CD8-positive, alpha-beta memory T cell (primary cell): ENCODE data around the gene MGAT4D. TPM values are rescaled to one million over a fixed set of nuclear protein-coding genes. Genes with fewer than 3 reads are reported as not detected.
A peak's percentile ranks its signal among the peaks of the same experiment; 100 is the strongest.
"Not testable (repeated sequence)": the region's sequence is repeated elsewhere in the genome, so short reads cannot be mapped to it uniquely, and the experiment has no call there.

ENCODE experiments used
- CTCF ChIA-PET: fragments of 350-600 bp; sonication (Branson Sonifier 250); formaldehyde crosslinking; loops from one replicate; lab custom pipeline; 2021; ENCODE audit warnings: antibody characterized with exemption; lab: Charles Lee
- POLR2A ChIA-PET: fragments of 350-600 bp; sonication (Branson Sonifier 250); formaldehyde crosslinking; loops from one replicate; lab custom pipeline; 2021; ENCODE audit warnings: antibody characterized with exemption; lab: Charles Lee
- DNase-seq, 5 donors: peaks; one replicate each; pipeline versions ENCODE4 v3.0.0 to v3.0.0-alpha.2; 2020 to 2022; ENCODE audit warnings: mixed read lengths in 1 of 5
- H3K27ac ChIP-seq: one replicate; pipeline ENCODE4 v1.7.0; 2013; ENCODE audit warnings: low read depth, mild to moderate bottlenecking, low read length, moderate library complexity
- H3K27me3 ChIP-seq: 2 replicates; pipeline ENCODE4 v1.7.0; 2013; ENCODE audit warnings: low read length, mild to moderate bottlenecking; ENCODE audit not compliant: insufficient read depth, poor library complexity, severe bottlenecking
- H3K36me3 ChIP-seq: 2 replicates; pipeline ENCODE4 v1.7.0; 2013; ENCODE audit warnings: mild to moderate bottlenecking, low read length, moderate library complexity; ENCODE audit not compliant: insufficient read depth
- H3K4me1 ChIP-seq: 2 replicates; pipeline ENCODE4 v1.7.0; 2013; ENCODE audit warnings: mild to moderate bottlenecking, low read length, moderate library complexity; ENCODE audit not compliant: insufficient read depth
- H3K4me3 ChIP-seq: 2 replicates; pipeline ENCODE4 v1.7.0; 2013; ENCODE audit warnings: mild to moderate bottlenecking, low read length
- H3K9me3 ChIP-seq: 2 replicates; pipeline ENCODE4 v1.7.0; 2013; ENCODE audit warnings: mild to moderate bottlenecking, low read length
- H3K27ac Mint-ChIP-seq, 8 donors: one replicate each; pipeline ENCODE4 v1.8.0; 2020 to 2021; ENCODE audit warnings: mixed read lengths in 8 of 8, mild to moderate bottlenecking in 6 of 8, inconsistent platforms in 3 of 8, moderate library complexity in 3 of 8
- H3K27me3 Mint-ChIP-seq, 2 donors: one replicate each; pipeline ENCODE4 v1.8.0; 2020 to 2021; ENCODE audit warnings: mixed read lengths in 2 of 2, mild to moderate bottlenecking in 1 of 2, moderate library complexity in 1 of 2
- H3K36me3 Mint-ChIP-seq, 3 donors: one replicate each; pipeline ENCODE4 v1.8.0; 2020 to 2021; ENCODE audit warnings: mixed read lengths in 3 of 3, inconsistent platforms in 1 of 3, mild to moderate bottlenecking in 1 of 3
- H3K4me1 Mint-ChIP-seq, 3 donors: one replicate each; pipeline ENCODE4 v1.8.0; 2020 to 2021; ENCODE audit warnings: mixed read lengths in 3 of 3, inconsistent platforms in 1 of 3, mild to moderate bottlenecking in 1 of 3
- H3K4me3 Mint-ChIP-seq, 7 donors: one replicate each; pipeline ENCODE4 v1.8.0; 2020 to 2021; ENCODE audit warnings: mixed read lengths in 7 of 7, mild to moderate bottlenecking in 6 of 7, moderate library complexity in 4 of 7, inconsistent platforms in 2 of 7
- H3K9me3 Mint-ChIP-seq, 5 donors: one replicate each; pipeline ENCODE4 v1.8.0; 2020 to 2022; ENCODE audit warnings: mixed read lengths in 5 of 5, mild to moderate bottlenecking in 3 of 5, moderate library complexity in 2 of 5, inconsistent platforms in 1 of 5
- polyA plus RNA-seq: library from polyadenylated mRNA; unstranded; fragments of 300-500 nt; fragmentation: Illumina TruSeq; gene quantifications from one replicate; pipeline ENCODE4 v1.2.3, GENCODE V29; 2021
- total RNA-seq, 2 experiments: library from RNA; stranded (reverse); gene quantifications; one replicate each; pipeline ENCODE4 v1.2.3, GENCODE V29; 2021

The MGAT4D gene
- total and polyA plus RNA-seq, 3 experiments from 2014 or later: not detected

DNA sequence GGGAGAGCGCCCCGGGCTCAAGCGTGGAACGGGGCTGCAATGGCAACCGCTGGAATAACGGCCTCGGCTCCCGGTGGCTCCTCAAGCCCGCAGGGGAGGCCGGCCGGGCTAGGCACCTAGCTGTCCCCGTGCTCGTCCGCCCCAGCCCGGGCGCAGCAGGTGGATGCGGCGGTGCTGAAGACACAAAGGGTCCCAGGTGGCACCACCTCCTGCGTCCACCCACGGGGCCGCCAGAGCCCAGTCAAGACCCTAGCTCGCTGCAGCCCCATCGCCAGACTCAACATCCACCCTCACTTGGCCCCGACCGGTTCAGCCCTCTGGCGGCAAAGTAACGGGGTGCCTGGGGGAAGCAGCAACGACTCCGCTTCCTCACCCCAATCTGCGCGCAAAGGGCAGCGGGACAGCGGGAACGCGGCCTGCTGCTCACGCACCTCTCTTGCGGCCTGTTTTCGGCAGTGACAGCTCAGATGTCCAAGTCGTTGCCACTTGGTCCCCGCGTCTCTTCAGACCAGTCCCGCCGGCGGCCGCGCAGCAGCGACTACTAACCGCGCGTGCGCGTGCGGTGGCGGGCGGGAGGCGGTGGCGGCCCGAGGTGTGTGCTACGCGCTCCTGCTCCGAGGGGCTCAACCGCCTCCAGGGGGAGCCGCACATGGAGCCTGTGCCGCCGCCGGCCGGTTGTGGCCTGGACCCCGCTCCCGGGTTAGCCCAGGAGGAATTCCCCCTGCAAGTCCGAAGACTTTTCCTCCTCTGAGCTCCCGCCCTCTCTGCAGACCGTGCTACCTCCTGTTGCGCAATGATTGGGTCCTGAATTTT lies 70.8 kb downstream of the MGAT4D start, which contains the start of gene CLGN:
TSS of gene CLGN (minus strand) at position 543 of the 813 bp plus-strand sequence. CDS start 14,570 bp downstream, outside the sequence.
- Histone ChIP-seq H3K27me3 (peaks cover 9% of the 10 kb centered on the region), H3K27ac (no peak within 1 kb of the TSS), H3K4me3 (peak within 1 kb of the TSS; percentile 32), H3K36me3 (no peaks in the 10 kb centered on the region), H3K4me1 (no peaks in the 10 kb centered on the region), H3K9me3 (no peaks in the 10 kb centered on the region)
- ChIA-PET POLR2A (interaction anchor here (0.6 kb wide), 1 partner anchor 1411 kb away, joined by 3 read pairs; no protein-coding TSS in a partner anchor), CTCF (interaction anchor here (1.0 to 1.3 kb wide), 2 partner anchors 15 to 50 kb away, joined by 3 read pairs; no protein-coding TSS in a partner anchor)
- no peak within 1 kb of the TSS for H3K27ac Mint-ChIP-seq
- H3K36me3 Mint-ChIP-seq: no peaks in the 10 kb centered on the region
- H3K4me3 Mint-ChIP-seq: peak within 1 kb of the TSS in 6 of 7 donors; percentile 70 to 87 (median 74)
- no peaks in the 10 kb centered on the region for H3K9me3 Mint-ChIP-seq
- peaks cover 40 to 79% of the 10 kb centered on the region in 2 donors for H3K27me3 Mint-ChIP-seq
- DNase-seq: peak in 3 of 5 donors; percentile 14 to 46 (median 34)
- H3K4me1 Mint-ChIP-seq: peaks cover 9 to 13% (median 13%) of the 10 kb centered on the region in 3 donors

DNA sequence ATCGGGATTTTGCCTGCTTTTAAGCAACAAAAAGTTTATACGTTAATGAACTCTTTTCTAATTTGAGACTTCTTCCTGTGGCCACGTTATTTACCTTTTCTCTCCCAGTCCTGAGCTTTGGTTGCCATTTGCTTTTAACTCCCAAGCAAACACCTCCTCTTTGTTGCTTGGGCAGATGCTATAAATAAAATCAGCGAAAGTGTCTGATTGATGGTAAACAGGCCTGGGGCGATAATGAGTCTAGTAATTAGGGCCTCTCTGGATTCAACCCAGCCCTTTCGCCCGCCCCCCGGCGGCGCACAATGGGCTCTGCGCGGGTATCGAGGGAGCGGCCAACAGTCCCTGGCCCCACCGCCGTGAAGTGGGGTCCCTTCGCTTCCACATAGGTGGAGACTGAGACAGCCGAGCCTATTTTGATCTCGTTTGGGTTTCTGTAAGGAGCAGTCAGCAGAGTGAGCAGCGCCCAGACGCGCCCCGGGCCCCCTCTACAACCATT lies 71.4 kb downstream of the MGAT4D start:
- no peaks in the 10 kb centered on the region for H3K9me3 ChIP-seq
- DNase-seq: no peak
- ChIA-PET CTCF (interaction anchor here (1.3 kb wide), 1 partner anchor 50 kb away, joined by 3 read pairs; no protein-coding TSS in a partner anchor), POLR2A (no interaction called here)
- H3K36me3 ChIP-seq: no peaks in the 10 kb centered on the region
- H3K27ac Mint-ChIP-seq: no peak overlapping the region
- H3K4me3 ChIP-seq: no peak overlapping the region
- peak overlapping the region in 4 of 7 donors; percentile 15 to 40 (median 33) for H3K4me3 Mint-ChIP-seq
- H3K9me3 Mint-ChIP-seq: no peaks in the 10 kb centered on the region
- peaks cover 9 to 13% (median 13%) of the 10 kb centered on the region in 3 donors for H3K4me1 Mint-ChIP-seq
- no peaks in the 10 kb centered on the region for H3K4me1 ChIP-seq
- H3K27me3 Mint-ChIP-seq: peaks cover 40 to 79% of the 10 kb centered on the region in 2 donors
- H3K36me3 Mint-ChIP-seq: no peaks in the 10 kb centered on the region
- H3K27me3 ChIP-seq: peaks cover 9% of the 10 kb centered on the region
- no peak overlapping the region for H3K27ac ChIP-seq

GRCh38 chr4:140423106-140423505 lies 75.0 kb downstream of the MGAT4D start:
- H3K9me3 Mint-ChIP-seq: no peaks in the 10 kb centered on the region

GRCh38 chr4:140413130-140413969 lies 84.7 kb downstream of the MGAT4D start:
- CTCF ChIA-PET: interaction anchor here (1.1 kb wide), 1 partner anchor 15 kb away, joined by 3 read pairs; no protein-coding TSS in a partner anchor
- H3K4me1 ChIP-seq, DNase-seq, H3K4me1 Mint-ChIP-seq, POLR2A ChIA-PET, H3K27ac Mint-ChIP-seq, H3K9me3 ChIP-seq, H3K4me3 Mint-ChIP-seq, H3K27ac ChIP-seq, H3K36me3 ChIP-seq, H3K9me3 Mint-ChIP-seq, H3K27me3 ChIP-seq, H3K4me3 ChIP-seq, H3K36me3 Mint-ChIP-seq: not testable (repeated sequence)
- H3K27me3 Mint-ChIP-seq: peaks cover 1 to 33% of the 10 kb centered on the region in 2 donors

More at GRCh38 chr4:140423106-140423505, 75.0 kb downstream of the MGAT4D start:
- CTCF ChIA-PET: no interaction called here
- no peak overlapping the region for H3K4me3 Mint-ChIP-seq
- Histone ChIP-seq H3K4me3 (no peak overlapping the region), H3K27ac (no peak overlapping the region), H3K4me1 (no peaks in the 10 kb centered on the region), H3K36me3 (no peaks in the 10 kb centered on the region), H3K27me3 (peaks cover 8% of the 10 kb centered on the region), H3K9me3 (no peaks in the 10 kb centered on the region)
- no peak overlapping the region for H3K27ac Mint-ChIP-seq
- no peak for DNase-seq
- peaks cover 28 to 47% of the 10 kb centered on the region in 2 donors for H3K27me3 Mint-ChIP-seq
- POLR2A ChIA-PET: no interaction called here
- peaks cover 9 to 13% (median 13%) of the 10 kb centered on the region in 3 donors for H3K4me1 Mint-ChIP-seq
- H3K36me3 Mint-ChIP-seq: no peaks in the 10 kb centered on the region

- no peak overlapping the region for H3K27ac ChIP-seq
- Mint-ChIP-seq H3K27ac (no peak overlapping the region), H3K4me3 (no peak overlapping the region), H3K9me3 (no peaks in the 10 kb centered on the region), H3K36me3 (no peaks in the 10 kb centered on the region), H3K27me3 (peaks cover 10 to 49% of the 10 kb centered on the region in 2 donors), H3K4me1 (no peaks in the 10 kb centered on the region)
- no peaks in the 10 kb centered on the region for H3K27me3 ChIP-seq
- DNase-seq: no peak
- ChIA-PET CTCF (no interaction called here), POLR2A (no interaction called here)
- no peak overlapping the region for H3K4me3 ChIP-seq
- no peaks in the 10 kb centered on the region for H3K36me3 ChIP-seq
- no peaks in the 10 kb centered on the region for H3K4me1 ChIP-seq
- H3K9me3 ChIP-seq: no peaks in the 10 kb centered on the region
Measured at GRCh38 chr4:140408974-140409373, 89.1 kb downstream of the MGAT4D start.

DNA sequence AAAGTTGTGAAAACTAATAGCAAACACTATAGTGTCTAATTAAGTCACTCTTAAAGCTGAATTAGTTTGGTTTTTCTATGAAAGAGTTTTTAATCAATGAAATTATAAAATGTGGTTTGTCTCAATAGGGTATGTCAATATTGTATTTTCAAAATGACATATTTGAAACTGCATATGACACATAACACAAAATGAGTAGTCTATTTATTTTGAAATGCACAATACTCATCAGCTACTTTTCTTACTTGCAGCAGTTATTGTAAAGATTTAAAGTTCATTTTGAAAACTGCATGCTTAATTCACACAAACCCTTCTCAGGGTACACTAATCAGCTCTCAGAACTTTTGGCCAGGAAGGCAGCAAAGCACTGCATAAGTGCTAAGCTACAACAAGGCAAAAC lies 91.8 kb downstream of the MGAT4D start:
- no peaks in the 10 kb centered on the region for H3K9me3 ChIP-seq
- ChIA-PET CTCF (interaction anchor here (0.9 kb wide), 1 partner anchor 46 kb away, joined by 3 read pairs; no protein-coding TSS in a partner anchor), POLR2A (no interaction called here)
- Mint-ChIP-seq H3K4me1 (no peaks in the 10 kb centered on the region), H3K9me3 (no peaks in the 10 kb centered on the region), H3K27ac (no peak overlapping the region), H3K27me3 (peaks cover 10 to 36% of the 10 kb centered on the region in 2 donors), H3K36me3 (no peaks in the 10 kb centered on the region), H3K4me3 (no peak overlapping the region)
- DNase-seq: no peak
- H3K4me3 ChIP-seq: no peak overlapping the region
- H3K27me3 ChIP-seq: no peaks in the 10 kb centered on the region
- H3K27ac ChIP-seq: no peak overlapping the region
- H3K4me1 ChIP-seq: no peaks in the 10 kb centered on the region
- no peaks in the 10 kb centered on the region for H3K36me3 ChIP-seq

DNA sequence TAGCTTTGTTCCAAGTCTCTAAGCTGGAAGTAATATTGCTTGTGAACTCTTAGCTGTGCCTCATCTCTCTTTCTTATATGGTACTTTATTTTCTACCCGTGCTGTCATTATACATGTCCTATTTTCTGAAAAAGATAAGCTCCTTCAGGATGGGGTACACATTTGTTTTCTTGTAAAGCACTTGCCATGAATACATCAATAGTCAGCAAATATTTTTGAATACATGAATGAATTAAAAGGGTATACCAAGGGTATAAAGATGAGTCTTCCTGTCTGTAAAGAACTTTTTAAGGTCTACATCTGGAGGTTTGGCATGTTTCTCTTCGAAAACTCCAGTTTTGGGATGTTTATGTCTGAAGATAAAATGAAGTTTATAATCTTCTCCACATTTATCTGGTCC lies 98.0 kb downstream of the MGAT4D start:
- H3K27me3 Mint-ChIP-seq: peaks cover 5 to 42% of the 10 kb centered on the region in 2 donors
- no peak overlapping the region for H3K27ac ChIP-seq
- ChIA-PET CTCF (interaction anchor here (0.6 kb wide), 1 partner anchor 357 kb away, joined by 3 read pairs; no protein-coding TSS in a partner anchor), POLR2A (no interaction called here)
- no peaks in the 10 kb centered on the region for H3K9me3 ChIP-seq
- H3K4me1 ChIP-seq: no peaks in the 10 kb centered on the region
- H3K4me3 Mint-ChIP-seq: no peak overlapping the region
- no peaks in the 10 kb centered on the region for H3K9me3 Mint-ChIP-seq
- H3K27me3 ChIP-seq: no peaks in the 10 kb centered on the region
- H3K36me3 ChIP-seq: no peaks in the 10 kb centered on the region
- H3K27ac Mint-ChIP-seq: no peak overlapping the region
- H3K4me3 ChIP-seq: no peak overlapping the region
- no peak for DNase-seq
- H3K36me3 Mint-ChIP-seq: no peaks in the 10 kb centered on the region
- H3K4me1 Mint-ChIP-seq: no peaks in the 10 kb centered on the region
